ENCODE measurements around the gene YWHAB.
"Not testable (repeated sequence)": the region's sequence is repeated elsewhere in the genome, so short reads cannot be mapped to it uniquely, and the experiment has no call there.

The YWHAB gene

DNA sequence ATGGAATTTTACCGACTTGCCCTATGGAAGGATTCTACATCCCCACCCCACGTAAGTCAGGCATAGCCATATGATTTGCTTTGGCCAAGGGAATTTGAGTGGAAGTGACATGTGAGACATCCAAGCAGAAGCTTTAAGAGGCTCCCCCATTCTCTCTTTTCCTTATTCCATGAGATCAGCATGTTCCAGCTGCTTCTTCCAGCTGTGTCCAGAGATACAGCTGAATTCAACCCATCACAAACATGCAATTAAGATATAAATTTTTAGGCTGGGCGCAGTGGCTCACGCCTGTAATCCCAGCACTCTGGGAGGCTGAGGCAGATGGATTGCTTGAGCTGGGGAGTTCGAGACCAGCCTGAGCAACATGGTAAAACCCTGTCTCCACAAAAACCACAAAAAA is 16.0 kb upstream of the YWHAB start:
- DNase-seq = no peak

DNA sequence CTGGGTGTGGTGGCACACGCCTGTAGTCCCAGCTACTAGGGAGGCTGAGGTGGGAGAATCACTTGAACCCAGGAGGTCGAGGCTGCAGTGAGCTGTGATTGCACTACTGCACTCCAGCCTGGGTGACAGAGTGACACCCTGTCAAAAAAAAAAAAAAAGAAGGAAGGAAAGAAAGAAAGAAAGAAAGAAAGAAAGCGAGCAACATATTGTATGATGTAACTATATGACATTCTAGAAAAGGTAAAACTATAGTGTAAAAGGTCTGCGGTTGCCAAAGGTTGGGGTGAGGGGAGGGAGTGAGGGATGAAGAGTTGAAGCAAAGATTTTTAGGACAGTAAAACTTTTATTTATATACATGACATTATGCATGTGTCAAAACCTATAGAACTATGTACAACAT is 3.1 kb upstream of the YWHAB start:
- DNase-seq = not testable (repeated sequence)

- DNase-seq = no peak
These were observed 2.1 kb upstream of the YWHAB start for GRCh38 chr20:44883214-44883902.

DNA sequence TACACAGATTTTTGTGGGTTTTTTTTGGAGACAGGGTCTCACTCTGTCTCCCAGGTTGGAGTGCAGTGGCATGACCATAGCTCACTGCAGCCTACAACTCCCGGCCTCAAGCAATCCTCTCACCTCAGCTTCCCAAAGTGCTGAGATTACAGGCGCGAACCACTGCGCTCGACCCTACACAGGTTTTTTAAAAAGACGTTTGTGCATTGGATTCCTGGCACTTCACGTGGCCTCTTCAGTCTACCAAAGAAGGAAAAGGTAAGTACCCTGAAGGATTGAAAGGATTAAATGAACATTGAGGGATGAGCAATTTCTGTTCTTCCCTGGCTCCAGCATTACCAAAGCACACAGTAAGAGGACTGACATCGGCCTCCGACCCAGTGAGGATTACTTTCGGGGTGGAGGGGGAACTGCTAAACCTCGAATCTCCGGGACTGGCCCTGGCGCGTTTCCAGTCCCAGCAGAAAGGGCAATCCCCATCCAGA is 556 bp upstream of the YWHAB start:
- DNase-seq = no peak

GRCh38 chr20:44886266-44886651 is 754 bp downstream of the YWHAB start:
- no peak for DNase-seq

- DNase-seq = no peak
These were observed 1.3 kb downstream of the YWHAB start for GRCh38 chr20:44886828-44887227.

DNA sequence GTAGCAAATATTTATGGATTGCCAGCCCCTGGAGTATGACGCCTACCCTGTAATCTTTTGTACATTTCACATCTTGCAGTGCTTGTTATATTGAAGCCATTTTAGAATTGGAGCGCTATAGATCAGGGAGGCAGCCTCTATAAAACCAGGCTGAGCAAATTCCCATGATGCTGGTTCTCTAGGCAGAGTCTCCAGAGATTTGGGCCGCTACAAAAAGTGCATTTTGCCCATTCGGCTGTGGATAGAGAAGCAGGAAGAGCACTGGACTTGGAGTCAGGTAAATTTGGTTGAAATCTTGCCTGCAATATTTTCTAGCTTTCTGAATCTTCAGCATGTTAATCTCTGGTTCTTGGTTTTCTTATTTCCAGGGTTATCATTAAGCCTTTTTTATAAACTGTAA is 2.0 kb downstream of the YWHAB start:
- DNase-seq = no peak

DNA sequence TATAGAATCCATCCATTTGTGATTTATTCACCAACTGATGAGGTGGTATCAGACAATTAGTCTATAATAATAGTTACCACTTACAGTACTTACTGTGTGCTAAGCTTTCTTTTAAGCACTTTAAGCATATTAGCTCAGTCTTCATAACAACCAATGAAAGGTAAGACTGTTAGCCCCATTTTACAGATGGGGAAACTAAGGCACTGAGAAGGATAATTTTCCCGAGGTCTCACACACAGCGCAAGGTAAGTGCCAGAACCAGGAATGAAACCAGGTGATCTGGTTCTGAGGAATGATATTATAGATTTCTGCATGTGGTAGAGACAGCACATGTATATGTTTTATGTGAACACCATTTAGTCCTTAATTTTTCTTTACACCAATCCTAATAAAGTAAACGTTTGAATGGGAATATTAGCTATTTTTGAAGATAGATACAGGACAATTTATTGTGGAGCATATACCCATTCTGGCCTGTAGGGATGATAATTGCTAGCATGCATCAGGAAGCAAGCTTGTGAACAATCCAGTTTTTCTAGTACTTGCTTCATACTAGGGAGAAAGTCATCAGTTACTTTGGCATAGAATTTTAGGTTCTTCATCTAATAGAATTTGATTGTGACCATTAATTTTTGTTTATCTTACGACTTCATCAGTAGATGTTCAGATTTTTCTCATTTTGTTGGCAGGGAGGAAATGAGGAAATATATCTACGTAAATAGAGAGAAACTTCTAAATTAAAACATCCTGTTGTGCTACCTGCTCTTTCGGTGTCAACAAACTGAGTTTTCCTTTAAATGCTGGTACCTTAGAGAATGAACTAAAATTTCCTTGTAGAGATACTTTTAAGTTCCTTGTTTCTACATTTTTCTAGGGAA is 3.0 kb downstream of the YWHAB start:
- DNase-seq = no peak

- no peak for DNase-seq
These were observed 6.3 kb downstream of the YWHAB start for GRCh38 chr20:44891826-44892225.

DNA sequence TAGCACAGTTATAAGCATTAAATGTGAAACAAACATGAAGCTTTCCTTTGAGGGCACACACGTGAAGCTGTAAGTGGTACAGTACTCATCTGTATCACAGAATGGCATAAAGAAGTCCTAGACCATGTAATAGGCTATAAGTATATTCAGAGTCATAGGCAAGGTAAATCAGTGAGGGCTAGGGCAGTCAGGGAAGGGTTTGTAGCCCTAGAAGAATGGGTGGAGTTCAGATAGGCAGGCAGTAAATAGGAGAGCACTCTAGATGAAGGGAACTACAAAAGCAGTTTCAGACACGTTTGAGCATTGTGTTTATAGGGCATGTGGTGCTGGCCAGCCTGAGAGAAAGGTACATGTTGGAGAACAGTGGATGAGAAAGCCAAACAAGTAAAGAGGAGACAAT is 9.5 kb downstream of the YWHAB start:
- DNase-seq = no peak

GRCh38 chr20:44896583-44896982 is 11.1 kb downstream of the YWHAB start:
- DNase-seq = no peak

DNA sequence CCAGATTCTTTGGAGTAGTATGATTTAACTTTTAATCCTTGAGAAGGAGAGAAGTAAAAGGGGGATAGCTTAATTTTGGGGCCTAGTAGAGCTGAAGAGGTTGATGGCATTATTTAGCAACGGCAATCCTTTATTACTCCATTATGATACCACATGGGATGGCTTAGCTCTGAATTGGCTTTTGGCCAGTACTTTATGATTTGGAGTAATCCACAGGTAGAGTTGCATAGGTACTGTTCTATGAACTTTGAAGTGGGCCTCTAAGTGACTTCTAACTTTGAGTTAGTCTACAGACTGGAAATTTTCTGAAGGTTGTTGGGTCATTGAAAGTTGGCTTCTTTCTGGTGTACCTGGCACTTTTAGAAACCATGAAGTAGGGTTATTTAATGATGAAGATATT is 11.6 kb downstream of the YWHAB start:
- no peak for DNase-seq

DNA sequence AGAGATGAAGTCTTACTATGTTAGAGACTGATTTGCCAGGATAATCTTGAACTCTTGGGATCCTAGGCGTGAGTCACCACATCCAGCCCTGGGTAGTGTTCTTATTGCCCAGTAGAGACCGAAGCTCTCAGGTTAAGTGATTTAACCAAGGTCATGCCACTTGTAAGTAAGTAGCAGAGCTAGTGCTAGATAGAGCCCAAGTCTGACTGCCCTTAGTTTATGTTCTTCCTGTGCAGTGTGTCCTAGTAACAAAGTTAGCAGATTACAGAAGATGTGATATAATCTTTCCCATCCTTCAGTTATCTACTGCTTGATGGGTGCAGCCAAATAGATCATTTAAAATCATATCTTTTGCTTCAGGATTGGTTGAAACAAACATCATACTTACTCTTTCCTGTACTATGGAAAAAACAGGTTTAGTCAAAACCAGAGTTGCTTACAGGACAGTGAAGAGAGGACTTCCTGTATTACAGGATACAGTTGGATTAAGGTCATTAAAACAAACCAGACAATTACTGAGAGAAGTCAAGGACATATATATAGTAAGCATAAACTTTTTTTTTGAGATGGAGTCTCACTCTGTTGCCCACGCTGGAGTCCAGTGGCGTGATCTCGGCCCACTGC is 14.8 kb downstream of the YWHAB start:
- peak in 1 of 5 experiments; percentile 35 for DNase-seq

DNA sequence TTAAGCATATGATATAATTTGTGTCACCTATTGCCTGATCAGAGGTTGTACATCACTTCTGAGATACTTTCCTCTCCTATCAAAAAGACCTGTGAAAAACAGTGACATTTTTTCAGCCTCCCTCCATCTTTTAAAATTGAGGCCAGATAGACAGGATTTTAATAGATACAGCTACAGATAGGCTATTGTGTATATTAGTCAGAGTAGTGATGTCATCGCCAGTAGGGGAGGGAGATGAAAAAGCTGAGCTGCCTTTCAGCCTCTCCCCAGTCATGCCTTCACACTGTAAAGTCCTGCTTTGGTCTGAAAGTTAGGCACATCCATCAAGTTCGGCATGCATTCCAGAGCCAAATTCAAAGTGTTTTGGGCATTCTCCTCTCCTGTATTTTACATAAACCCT is 16.5 kb downstream of the YWHAB start:
- DNase-seq = no peak

GRCh38 chr20:44904377-44904776 is 18.9 kb downstream of the YWHAB start:
- DNase-seq = no peak

- DNase-seq = no peak
These were observed 23.7 kb downstream of the YWHAB start for GRCh38 chr20:44908987-44909871.

DNA sequence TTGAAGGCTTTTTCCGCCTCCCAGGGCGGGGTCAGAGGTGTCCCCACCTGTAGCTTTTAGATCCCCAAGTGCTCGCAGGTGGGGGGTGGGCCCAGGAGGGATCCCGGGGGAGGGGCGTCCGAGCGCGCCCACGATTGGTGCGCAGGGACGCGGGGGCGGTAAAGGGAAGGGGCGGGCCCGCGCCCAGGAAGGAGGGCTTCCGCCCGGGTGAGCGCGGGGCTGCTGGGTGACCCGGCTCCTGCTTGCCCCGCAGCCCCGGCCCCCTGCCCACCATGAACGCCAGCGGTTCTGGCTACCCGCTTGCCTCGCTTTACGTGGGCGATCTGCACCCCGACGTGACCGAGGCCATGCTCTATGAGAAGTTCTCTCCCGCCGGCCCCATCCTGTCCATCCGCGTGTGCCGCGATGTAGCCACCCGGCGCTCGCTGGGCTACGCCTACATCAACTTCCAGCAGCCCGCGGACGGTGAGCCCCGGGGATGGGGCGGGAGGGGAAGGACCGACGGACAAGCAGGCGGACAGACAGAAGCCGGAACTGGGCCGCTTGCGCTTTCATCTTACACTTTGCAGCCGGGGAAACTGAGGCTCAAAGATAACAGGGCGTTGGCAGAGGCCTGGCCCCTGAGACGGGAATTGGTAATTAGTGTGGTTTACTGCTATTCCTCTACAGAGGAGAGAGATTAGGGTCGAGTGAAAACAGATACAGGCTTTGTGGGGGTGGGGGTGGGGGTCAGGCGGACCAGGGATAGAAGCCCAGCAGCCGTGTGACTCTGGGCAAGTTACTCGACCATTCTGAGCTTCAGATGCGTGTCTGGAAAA is 24.6 kb downstream of the YWHAB start, which contains the start of gene PABPC1L:
TSS of gene PABPC1L (plus strand) at position 189 of the 818 bp plus-strand sequence. CDS start at position 273, 84 bp downstream.
- DNase-seq = peak; percentile 60 to 81 (median 62)

GRCh38 chr20:44910690-44911262 is 25.3 kb downstream of the YWHAB start:
- DNase-seq = no peak

DNA sequence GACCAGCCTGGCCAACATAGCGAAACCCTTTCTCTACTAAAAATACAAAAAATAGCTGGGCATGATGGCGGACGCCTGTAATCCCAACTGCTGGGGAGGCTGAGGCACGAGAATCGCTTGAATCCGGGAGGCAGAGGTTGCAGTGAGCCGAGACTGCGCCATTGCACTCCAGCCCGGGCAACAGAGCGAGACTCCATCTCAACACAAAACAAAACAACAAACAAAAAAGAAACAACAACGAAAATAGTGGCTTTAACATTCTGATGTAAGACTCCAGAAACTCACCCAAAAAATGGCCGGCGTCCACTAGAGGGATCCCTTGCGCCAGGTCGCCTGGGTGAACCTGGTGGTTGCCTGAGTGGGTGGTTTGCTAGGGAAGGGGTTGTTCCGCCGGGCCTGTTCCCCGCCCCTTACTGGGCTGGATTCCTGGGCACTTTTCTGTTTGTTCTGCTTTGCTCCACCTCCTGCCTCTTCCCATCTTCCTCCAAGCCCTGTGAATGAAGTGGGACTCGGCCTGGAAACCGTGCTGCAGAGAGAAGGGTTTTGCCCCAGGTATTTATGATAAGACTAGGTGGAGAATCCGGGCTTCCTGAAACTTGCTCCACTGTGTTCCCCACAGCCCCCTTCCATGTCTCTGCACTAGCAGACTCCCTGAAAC is 25.9 kb downstream of the YWHAB start:
- DNase-seq = peak in 4 of 5 experiments; percentile 15 to 50 (median 24)

GRCh38 chr20:44912189-44912588 is 26.7 kb downstream of the YWHAB start:
- no peak for DNase-seq
